Activated CD4-positive, alpha-beta T cell treated with anti-CD3 and anti-CD28 coated beads, Interleukin-2, amount 10 ng/mL, durations not matched to agents 7 days and 5 days (primary cell): ENCODE measurements around the gene FAM98C. TPM values are rescaled to one million over a fixed set of nuclear protein-coding genes. Genes with fewer than 3 reads are reported as not detected.
A peak's percentile ranks its signal among the peaks of the same experiment; 100 is the strongest.

Experiments used
- CTCF ChIA-PET: fragments of 350-600 bp; sonication (Branson Sonifier 250); formaldehyde crosslinking; loops from one replicate; lab custom pipeline; 2021; ENCODE audit warnings: antibody characterized with exemption; lab: Charles Lee
- POLR2A ChIA-PET: fragments of 350-600 bp; sonication (Branson Sonifier 250); formaldehyde crosslinking; loops from one replicate; lab custom pipeline; 2021; ENCODE audit warnings: antibody characterized with exemption; lab: Charles Lee
- DNase-seq: peaks from one replicate; pipeline ENCODE4 v3.0.0-alpha.2; 2020
- H3K27ac Mint-ChIP-seq: one replicate; pipeline ENCODE4 v1.8.0; 2021; ENCODE audit warnings: mild to moderate bottlenecking, moderate library complexity, mixed read lengths
- H3K27me3 Mint-ChIP-seq: one replicate; pipeline ENCODE4 v1.8.0; 2021; ENCODE audit warnings: mixed read lengths
- H3K36me3 Mint-ChIP-seq: one replicate; pipeline ENCODE4 v1.8.0; 2021; ENCODE audit warnings: low read depth, mixed read lengths
- H3K4me1 Mint-ChIP-seq: one replicate; pipeline ENCODE4 v1.8.0; 2021; ENCODE audit warnings: mixed read lengths
- H3K4me3 Mint-ChIP-seq: one replicate; pipeline ENCODE4 v1.8.0; 2021; ENCODE audit warnings: mild to moderate bottlenecking, moderate library complexity, mixed read lengths
- H3K9me3 Mint-ChIP-seq: one replicate; pipeline ENCODE4 v1.8.0; 2021; ENCODE audit warnings: mixed read lengths
- total RNA-seq, 2 experiments: library from RNA; stranded (reverse); gene quantifications; one replicate each; pipeline ENCODE4 v1.2.3, GENCODE V29; 2021

The FAM98C gene
- total RNA-seq, 2 experiments from 2014 or later = 27.5 to 37.2 TPM

DNA sequence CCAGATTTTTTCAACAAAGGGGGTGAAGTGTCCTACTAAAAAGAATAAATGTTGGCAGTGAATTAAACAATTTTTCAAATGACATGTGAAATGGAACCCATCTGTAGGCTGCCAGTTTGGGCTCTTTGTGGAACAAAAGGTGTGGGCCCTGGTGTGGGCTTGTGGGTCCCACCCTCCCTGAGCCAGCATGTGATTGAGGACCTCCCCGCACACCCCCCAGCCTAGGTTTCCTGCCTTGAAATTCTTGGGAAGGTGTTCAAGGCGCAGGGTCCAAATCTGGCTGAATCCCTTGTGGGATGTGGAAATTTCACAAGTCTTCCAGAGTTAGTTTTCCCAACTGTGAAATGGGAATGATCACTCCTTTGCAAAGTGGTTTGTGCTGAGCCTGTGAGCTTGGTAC lies 19.1 kb upstream of the FAM98C start:
- H3K4me1 Mint-ChIP-seq = peaks cover 12% of the 10 kb centered on the region
- H3K9me3 Mint-ChIP-seq = no peaks in the 10 kb centered on the region
- H3K27me3 Mint-ChIP-seq = peaks cover 11% of the 10 kb centered on the region
- CTCF ChIA-PET = interaction anchor here (1.2 to 1.9 kb wide), 3 partner anchors 10 to 19 kb away, joined by 3 to 7 read pairs (median 4); partner anchors contain the start of genes FAM98C and PSMD8
- H3K27ac Mint-ChIP-seq = no peak overlapping the region
- no peak for DNase-seq
- no peak overlapping the region for H3K4me3 Mint-ChIP-seq
- POLR2A ChIA-PET = no interaction called here
- H3K36me3 Mint-ChIP-seq = peaks cover 51% of the 10 kb centered on the region

DNA sequence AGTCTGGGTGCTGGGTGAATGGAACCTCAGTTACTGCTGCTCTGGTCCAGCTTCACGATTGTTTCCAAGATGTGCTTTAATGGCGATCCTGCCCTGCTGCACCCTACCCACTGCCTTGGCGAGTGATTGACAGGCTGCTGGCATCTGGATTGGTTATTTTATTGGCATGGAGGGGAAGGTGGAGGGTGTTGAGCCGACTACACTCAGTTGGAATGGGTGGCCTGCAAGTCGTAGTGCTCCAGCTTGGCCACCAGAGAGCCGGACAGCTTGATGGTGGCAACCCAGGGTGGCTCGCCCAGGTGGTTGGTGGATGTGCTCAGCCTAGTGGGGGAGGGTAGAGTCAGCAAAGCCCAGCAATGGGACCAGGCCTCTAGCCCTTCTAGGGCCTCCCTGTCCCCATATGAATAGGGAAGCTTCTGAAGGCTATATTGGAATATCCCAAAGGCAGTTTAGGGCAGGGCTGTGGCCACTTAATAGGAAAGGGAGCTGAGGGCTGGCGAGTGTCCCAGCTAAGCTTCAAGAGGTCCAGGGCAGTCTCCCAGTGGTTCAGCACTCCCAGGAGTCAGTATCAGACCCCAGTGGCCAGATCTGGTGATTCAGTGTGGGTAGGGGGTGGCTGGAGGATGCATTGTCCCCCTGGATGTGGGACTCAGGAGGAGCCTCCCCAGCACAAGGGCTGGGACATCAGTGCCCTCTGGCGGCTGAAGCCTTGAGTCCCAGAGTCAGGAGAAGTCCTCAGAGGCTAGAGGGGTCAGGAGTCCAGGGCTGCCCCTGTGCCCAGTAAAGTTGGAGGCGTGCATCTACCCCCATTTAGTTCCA lies 18.5 kb upstream of the FAM98C start:
- CTCF ChIA-PET = interaction anchor here (0.6 to 1.9 kb wide), 4 partner anchors 8 to 19 kb away, joined by 3 to 7 read pairs (median 4); partner anchors contain the start of genes FAM98C and PSMD8
- Mint-ChIP-seq H3K9me3 (no peaks in the 10 kb centered on the region), H3K36me3 (peaks cover 45% of the 10 kb centered on the region), H3K4me1 (peaks cover 14% of the 10 kb centered on the region), H3K27me3 (peaks cover 14% of the 10 kb centered on the region), H3K27ac (no peak overlapping the region), H3K4me3 (no peak overlapping the region)
- no peak for DNase-seq
- POLR2A ChIA-PET = no interaction called here

DNA sequence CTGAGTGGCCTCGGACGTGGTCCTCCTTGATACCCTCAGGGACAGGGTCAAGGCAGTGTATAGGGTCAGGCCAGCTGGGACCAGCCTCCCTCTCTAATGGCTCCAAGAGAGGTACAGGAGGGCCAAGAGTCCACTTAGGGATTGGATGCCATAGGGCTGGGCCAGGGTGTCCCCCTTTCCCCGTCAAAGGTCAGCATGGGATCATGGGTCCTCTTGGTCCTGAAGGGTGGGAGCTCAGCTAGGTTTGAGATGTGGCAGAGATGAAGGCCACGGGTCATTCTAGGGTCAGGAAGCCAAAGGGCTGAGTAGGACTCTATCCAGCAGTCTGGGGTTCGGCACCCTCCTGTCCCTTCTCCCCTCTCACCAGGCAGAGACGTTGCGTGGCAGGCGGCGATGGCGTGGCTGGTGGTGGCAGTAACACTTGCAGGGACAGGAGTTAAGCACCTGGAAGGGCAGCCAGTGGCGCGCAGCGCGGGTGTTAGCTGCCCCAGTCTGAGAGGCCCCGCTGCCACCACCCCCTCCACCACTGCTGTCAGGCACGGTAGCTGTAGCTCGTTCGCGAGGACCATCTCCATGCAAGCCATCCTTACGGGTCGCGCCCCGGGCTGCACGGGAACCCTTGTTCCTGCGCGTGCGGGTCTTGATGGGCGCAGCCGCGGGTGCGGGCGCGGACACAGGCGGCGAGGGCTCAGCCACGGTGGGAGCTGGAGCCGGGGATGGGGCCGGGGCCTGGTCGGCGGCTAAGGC lies 17.7 kb upstream of the FAM98C start:
- POLR2A ChIA-PET = no interaction called here
- H3K36me3 Mint-ChIP-seq = peaks cover 39% of the 10 kb centered on the region
- CTCF ChIA-PET = interaction anchor here (0.6 to 1.9 kb wide), 3 partner anchors 9 to 18 kb away, joined by 3 to 7 read pairs (median 4); partner anchors contain the start of genes FAM98C and PSMD8
- no peaks in the 10 kb centered on the region for H3K9me3 Mint-ChIP-seq
- H3K27me3 Mint-ChIP-seq = peaks cover 19% of the 10 kb centered on the region
- H3K4me1 Mint-ChIP-seq = peaks cover 15% of the 10 kb centered on the region
- H3K4me3 Mint-ChIP-seq = no peak overlapping the region
- DNase-seq = no peak
- H3K27ac Mint-ChIP-seq = no peak overlapping the region

DNA sequence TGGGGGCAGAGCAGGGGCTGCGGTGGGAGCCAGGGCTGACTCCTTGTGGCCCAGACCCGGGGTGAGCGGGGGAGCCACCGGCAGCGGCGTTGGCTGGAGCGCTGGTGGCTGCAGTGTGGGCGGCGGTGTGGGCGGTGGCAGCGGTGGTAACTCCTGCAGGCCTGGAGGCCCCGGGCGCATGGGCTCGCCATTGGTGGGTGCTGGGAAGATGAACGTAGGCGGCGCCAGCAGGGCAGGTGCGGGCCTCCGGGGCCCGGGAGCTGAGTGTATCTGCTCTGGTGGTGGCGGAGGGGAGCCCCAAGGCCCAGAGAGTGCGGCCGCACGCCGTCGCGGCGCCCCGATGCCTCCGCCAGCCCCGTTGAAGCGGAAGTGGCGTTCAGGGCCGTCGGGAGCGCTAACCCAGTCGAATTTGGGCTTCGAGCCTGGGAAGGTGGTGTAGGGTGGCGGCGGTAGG lies 17.1 kb upstream of the FAM98C start:
- Mint-ChIP-seq H3K27ac (no peak overlapping the region), H3K4me3 (no peak overlapping the region), H3K36me3 (peaks cover 34% of the 10 kb centered on the region), H3K27me3 (peaks cover 22% of the 10 kb centered on the region), H3K9me3 (no peaks in the 10 kb centered on the region), H3K4me1 (peaks cover 14% of the 10 kb centered on the region)
- ChIA-PET CTCF (interaction anchor here (1.9 kb wide), 1 partner anchor 17 kb away, joined by 7 read pairs; the partner anchor contains the start of gene FAM98C), POLR2A (no interaction called here)
- no peak for DNase-seq

DNA sequence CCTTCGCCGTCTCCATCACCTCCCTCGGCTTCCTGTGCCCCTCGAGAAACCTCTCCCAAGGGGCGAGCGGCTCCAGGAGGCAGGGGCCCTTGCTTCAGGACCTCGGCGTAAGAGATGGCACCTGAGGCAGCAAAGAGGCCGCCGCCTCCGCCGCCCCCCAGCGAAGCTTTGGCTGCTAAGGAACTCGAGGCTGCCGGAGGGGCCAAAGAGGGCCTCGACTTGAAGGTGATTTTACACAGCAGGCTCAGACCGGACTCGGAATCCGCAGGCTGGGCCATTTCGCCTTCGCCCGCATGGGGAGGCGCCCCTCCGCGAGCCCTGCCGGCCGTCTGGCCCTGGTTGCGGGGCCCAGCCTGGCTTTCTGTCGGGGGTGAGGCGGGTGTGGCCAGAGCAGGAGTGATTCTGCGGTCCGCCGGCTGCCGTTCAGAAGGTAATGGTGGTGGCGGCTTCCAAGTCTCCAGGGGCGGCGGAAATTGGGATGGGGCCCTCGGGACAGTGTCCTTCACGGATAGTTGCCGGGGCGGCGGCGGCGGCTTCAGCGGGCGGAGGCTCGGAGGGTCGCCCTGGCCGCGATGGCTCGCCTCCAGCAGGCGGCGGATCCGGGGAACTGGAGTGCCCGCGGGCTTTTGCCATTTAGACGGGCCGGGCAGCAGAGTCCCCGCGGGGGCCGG lies 16.5 kb upstream of the FAM98C start:
- no peak overlapping the region for H3K27ac Mint-ChIP-seq
- ChIA-PET POLR2A (no interaction called here), CTCF (interaction anchor here (2.6 kb wide), 1 partner anchor 17 kb away, joined by 27 read pairs; the partner anchor contains the start of gene FAM98C)
- peaks cover 28% of the 10 kb centered on the region for H3K27me3 Mint-ChIP-seq
- no peak overlapping the region for H3K4me3 Mint-ChIP-seq
- peaks cover 14% of the 10 kb centered on the region for H3K4me1 Mint-ChIP-seq
- no peak for DNase-seq
- peaks cover 28% of the 10 kb centered on the region for H3K36me3 Mint-ChIP-seq
- H3K9me3 Mint-ChIP-seq = no peaks in the 10 kb centered on the region

DNA sequence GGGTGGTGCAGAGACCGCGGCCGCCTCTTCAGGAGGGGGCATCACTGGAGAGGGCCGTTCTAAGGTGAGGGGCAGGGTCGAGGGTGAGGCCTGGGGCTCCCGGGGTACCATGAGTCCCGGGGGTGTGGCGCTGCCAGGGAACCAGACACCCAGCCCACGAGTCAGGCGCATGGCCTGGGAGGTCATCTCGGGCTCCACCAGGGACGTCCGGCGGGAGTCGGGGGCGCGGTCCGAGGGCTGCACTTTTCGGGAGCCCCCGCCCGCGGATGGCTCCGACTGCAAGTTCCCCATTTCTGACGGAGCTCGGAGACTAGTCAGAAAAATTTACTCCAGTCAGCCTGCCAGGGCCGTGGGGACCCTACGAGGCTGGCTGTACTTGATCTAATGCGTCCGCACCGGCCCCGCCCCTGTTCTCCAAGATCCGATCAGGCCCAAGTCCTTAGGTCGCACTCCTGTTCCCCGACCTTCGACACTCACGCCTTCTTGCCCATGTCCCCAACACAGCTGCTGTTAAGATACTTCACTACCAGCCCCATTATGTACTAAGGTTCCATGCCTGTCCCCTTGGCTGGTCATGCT lies 15.8 kb upstream of the FAM98C start:
- Mint-ChIP-seq H3K27ac (no peak overlapping the region), H3K9me3 (no peaks in the 10 kb centered on the region)
- DNase-seq = no peak

DNA sequence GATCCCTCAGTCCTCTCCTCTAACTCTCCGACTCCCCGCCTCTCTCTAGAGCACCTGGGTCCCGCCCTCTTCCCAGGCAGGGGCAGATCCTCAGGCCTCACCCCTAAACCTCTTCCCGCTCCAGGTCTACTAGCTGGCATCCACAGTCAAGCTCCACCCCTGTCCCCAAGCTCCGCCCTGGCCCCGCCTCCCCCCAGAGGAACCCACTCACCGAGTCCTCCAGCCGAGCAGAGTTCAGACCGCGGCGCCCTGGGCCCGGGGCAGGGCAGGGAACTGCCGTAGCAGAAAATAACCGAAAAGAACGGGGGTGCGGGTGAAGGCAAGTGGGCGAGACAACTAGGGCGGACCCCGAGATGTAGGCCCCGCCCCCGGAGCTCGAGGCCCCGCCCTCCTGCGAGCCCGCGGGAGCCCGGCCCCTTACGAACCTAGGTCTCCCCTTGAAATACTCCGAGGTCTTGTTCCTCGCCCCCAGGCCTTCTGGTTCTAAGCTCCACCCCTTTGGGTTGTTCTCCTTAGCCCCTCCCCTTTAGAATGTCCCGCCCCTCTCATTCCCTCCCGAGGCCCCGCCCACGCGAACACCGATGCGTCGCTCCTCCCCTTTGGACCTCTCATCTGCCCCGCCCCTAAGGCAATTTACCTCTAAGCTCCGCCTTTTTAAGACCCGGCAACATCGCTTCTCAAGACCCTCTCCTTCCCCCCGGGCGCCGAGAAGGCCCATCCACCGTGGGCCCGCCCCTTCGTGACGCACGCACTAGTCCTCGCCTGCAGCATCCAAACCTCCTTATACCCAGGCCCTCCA lies 15.1 kb upstream of the FAM98C start, which contains the start of gene GGN:
Gene GGN (minus strand): TSS at position 485 of the 799 bp plus-strand sequence. CDS start 773 bp downstream, outside the sequence.
- peak; percentile 77 for DNase-seq
- Mint-ChIP-seq H3K9me3 (no peaks in the 10 kb centered on the region), H3K36me3 (peaks cover 16% of the 10 kb centered on the region), H3K27me3 (peaks cover 32% of the 10 kb centered on the region), H3K27ac (peak within 1 kb of the TSS; percentile 68), H3K4me1 (peaks cover 14% of the 10 kb centered on the region), H3K4me3 (peak within 1 kb of the TSS; percentile 76)
- ChIA-PET CTCF (interaction anchor here (0.5 to 2.6 kb wide), 14 partner anchors 10 to 543 kb away, joined by 3 to 27 read pairs (median 3); partner anchors contain the start of genes CATSPERG, FAM98C, MRPS12 and PSMD8), POLR2A (interaction anchor here (0.6 kb wide), 1 partner anchor 71 kb away, joined by 5 read pairs; no protein-coding TSS in a partner anchor)

More for the DNA sequence above, 15.8 kb upstream of the FAM98C start:
- peak overlapping the region; percentile 76 for H3K4me3 Mint-ChIP-seq
- peaks cover 22% of the 10 kb centered on the region for H3K36me3 Mint-ChIP-seq
- ChIA-PET CTCF (interaction anchor here (0.8 to 2.6 kb wide), 10 partner anchors 9 to 543 kb away, joined by 3 to 27 read pairs (median 4); partner anchors contain the start of genes CATSPERG, FAM98C, MRPS12 and PSMD8), POLR2A (interaction anchor here (0.6 kb wide), 1 partner anchor 72 kb away, joined by 5 read pairs; no protein-coding TSS in a partner anchor)
- peaks cover 30% of the 10 kb centered on the region for H3K27me3 Mint-ChIP-seq
- peaks cover 14% of the 10 kb centered on the region for H3K4me1 Mint-ChIP-seq

DNA sequence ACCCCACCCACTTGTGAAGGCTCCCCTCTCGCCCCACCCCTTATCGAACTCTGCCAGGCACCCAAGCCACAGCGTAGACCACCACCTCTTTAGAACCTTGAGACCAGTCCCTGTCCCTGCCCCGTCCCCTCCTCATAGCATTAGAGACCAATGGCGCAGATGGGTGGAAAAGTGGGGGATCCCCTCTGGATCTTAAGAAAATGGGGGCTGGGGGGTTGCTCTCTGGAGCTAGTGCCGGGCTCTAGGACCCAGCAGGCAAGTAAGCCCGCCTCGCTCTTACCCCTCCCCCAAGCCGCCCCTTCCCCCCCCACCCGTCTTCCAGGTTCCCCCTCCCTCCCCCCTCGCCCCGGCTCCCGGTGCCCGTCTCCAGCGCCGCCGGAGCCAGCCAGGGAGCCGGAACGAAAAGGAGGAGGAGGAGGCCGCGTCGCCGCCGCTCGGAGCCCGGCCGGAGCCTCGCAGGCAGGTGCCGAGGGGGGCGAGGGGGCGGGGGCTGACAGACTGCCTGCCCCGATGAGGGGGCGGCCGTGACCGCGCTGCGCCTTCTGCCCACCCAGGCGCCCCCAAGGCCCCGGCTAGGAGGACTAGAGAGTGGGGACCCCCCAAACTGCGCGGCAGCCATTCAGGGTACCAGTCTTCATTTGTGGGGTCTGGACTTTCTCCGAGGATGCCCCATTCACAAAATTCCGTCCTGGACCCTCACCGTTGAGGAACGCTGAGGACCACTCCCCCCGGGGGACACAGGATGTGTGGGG lies 14.4 kb upstream of the FAM98C start, which contains the start of gene SPRED3:
Gene SPRED3 (plus strand): TSS at position 349 of the 752 bp plus-strand sequence. CDS start 1,606 bp downstream, outside the sequence.
- H3K27ac Mint-ChIP-seq = peak within 1 kb of the TSS; percentile 68
- peaks cover 14% of the 10 kb centered on the region for H3K4me1 Mint-ChIP-seq
- CTCF ChIA-PET = interaction anchor here (1.3 to 2.6 kb wide), 7 partner anchors 9 to 154 kb away, joined by 3 to 27 read pairs (median 7); partner anchors contain the start of genes CATSPERG, FAM98C and PSMD8
- no peak for DNase-seq
- peaks cover 35% of the 10 kb centered on the region for H3K27me3 Mint-ChIP-seq
- no peaks in the 10 kb centered on the region for H3K9me3 Mint-ChIP-seq
- POLR2A ChIA-PET = no interaction called here
- H3K36me3 Mint-ChIP-seq = peaks cover 8% of the 10 kb centered on the region
- H3K4me3 Mint-ChIP-seq = peak within 1 kb of the TSS; percentile 76

DNA sequence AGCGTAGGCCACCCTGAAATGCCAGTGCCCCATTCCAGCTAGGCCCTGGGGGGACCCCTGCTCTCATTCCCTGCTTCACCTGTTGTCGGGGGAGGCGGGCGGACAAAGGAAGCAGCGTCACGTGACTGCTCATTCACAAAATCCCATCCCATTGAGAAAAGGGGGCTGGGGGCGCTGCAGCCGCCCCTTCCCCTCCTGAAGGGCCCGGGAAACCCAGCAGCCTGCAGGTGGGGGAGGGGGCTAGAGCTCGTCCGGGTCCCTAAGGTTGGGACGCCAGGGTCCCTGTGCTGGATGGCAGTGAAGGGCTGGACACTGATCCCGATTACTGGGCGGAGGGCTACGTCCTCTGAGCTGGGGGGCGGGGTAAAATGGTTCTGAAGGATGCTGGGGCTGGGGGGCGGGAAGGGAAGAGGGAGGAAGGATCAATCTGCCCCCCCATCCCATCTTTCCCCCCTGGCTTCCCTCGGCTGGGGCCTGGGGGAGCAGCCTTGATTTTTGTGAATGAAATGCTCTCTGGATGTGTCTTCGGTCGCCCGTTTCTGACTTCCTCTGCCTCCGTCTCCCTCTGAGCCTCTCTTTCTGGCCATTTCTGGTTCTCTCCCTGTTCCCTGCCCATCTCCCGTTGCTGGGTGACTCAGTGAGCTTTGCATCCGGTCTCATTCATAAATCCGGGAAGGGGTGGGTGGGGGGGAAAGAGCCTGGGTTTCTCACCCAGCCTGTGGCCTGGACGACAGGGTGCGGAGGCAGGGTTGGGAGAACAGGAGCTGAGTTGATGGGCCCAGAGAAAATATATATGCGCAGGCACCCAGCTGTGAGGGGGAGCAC lies 13.6 kb upstream of the FAM98C start:
- no peaks in the 10 kb centered on the region for H3K9me3 Mint-ChIP-seq
- peaks cover 40% of the 10 kb centered on the region for H3K27me3 Mint-ChIP-seq
- ChIA-PET POLR2A (no interaction called here), CTCF (interaction anchor here (1.1 to 5.6 kb wide), 3 partner anchors 14 to 541 kb away, joined by 3 to 40 read pairs (median 27); partner anchors contain the start of genes FAM98C, MRPS12 and SARS2)
- H3K4me3 Mint-ChIP-seq = no peak overlapping the region
- H3K27ac Mint-ChIP-seq = no peak overlapping the region
- no peak for DNase-seq
- H3K4me1 Mint-ChIP-seq = peaks cover 18% of the 10 kb centered on the region
- H3K36me3 Mint-ChIP-seq = peaks cover 3% of the 10 kb centered on the region
